ENCODE data around the gene ANKH. TPM values are rescaled to one million over a fixed set of nuclear protein-coding genes. Genes with fewer than 3 reads are reported as not detected.

The ANKH gene
- total RNA-seq, 2 experiments from 2014 or later = 123 to 128 TPM

DNA sequence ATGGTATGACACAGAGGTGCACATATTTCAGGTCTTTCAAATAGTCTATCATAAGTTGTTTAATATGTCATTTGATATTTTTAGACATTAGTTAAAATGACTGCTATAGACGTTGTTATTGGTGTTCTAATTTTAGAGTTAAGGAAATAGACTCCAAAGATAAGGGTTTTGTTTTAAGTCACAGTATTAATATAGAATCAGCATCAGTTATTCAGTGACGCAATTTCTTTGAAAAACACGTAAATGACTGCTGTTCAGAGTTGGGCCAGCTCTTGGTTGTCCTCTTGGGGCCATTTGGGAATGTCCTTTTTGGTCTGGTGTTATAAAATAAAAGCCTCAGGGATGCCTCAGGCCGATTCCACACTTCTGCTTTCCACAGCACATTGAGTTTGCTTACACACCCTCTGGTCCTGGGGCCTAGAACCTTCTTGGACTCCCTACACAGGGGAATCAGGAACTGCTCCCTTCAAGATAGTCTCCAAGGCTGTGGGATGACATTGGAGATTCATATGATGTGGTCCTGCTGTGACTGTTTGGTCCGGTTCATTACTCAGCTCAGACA, 192.7 kb downstream of the ANKH start:
- ChIA-PET CTCF (interaction anchor here (1.0 to 1.4 kb wide), 2 partner anchors 8 to 29 kb away, joined by 3 read pairs; no protein-coding TSS in a partner anchor), POLR2A (interaction anchor here (0.8 kb wide), 1 partner anchor 22 kb away, joined by 3 read pairs; no protein-coding TSS in a partner anchor)
- intact Hi-C loops (cut with micrococcal nuclease) = no loop called here
- H3K9me3 Mint-ChIP-seq = no peaks in the 10 kb centered on the region
- no peaks in the 10 kb centered on the region for H3K27me3 Mint-ChIP-seq
- no peak overlapping the region for H3K4me3 Mint-ChIP-seq
- H3K27ac Mint-ChIP-seq = peak overlapping the region; percentile 61
- DNase-seq = no peak
- peaks cover 51% of the 10 kb centered on the region for H3K4me1 Mint-ChIP-seq (ENCODE audit: low read depth)
- peaks cover 36% of the 10 kb centered on the region for H3K36me3 Mint-ChIP-seq

DNA sequence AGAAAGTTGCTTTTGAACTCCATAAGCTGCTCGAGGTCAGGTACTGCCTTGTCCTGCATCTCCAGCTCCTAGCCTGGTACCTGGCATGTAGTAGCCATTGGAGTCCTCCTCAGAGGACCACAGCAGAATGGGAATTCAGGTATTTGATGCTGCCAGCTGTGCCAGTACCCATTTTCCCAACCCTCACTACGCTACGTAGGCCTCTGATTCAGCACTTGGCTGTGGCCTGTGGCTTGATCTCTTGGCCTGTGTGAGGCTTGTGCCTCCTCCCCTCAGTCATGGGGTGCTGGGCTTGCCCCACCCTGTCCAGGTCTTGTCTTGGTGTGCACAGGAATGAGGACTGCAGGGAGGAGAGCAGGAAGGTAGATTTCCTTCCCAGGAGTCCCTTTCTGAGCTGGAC, 195.3 kb downstream of the ANKH start:
- no peaks in the 10 kb centered on the region for H3K27me3 Mint-ChIP-seq

DNA sequence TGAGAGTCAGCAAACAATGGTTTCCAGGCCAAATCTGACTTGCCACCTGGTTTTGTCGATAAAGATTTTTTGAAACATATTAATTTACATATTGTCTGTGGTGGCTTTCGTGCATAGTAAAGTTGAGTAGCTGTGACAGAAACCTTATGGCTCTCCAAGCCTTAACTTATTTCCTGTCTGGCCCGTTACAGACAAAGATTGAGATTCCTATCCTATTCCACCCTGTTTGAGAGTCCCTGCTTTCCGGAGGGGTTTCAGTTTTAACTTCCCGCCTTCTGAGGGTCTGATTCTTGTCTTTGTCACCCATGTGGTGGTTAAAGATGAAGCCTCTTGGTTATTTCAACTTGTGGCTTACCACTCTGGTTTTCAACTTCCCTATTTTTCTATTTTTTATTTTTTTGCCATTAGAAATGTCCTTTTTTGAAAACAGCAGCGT, 195.7 kb downstream of the ANKH start:
- no peak for DNase-seq
- H3K4me3 Mint-ChIP-seq = peak overlapping the region; percentile 30
- H3K4me1 Mint-ChIP-seq (ENCODE audit: low read depth) = peaks cover 79% of the 10 kb centered on the region
- no peaks in the 10 kb centered on the region for H3K9me3 Mint-ChIP-seq
- ChIA-PET POLR2A (interaction anchor here (0.7 to 3.0 kb wide), 6 partner anchors 8 to 328 kb away, joined by 3 to 12 read pairs (median 4); no protein-coding TSS in a partner anchor), CTCF (interaction anchor here (2.2 to 6.9 kb wide), 3 partner anchors 9 to 27 kb away, joined by 8 to 37 read pairs (median 9); no protein-coding TSS in a partner anchor)
- H3K36me3 Mint-ChIP-seq = peaks cover 21% of the 10 kb centered on the region
- intact Hi-C loops (cut with micrococcal nuclease) = loop anchor here (2.0 kb wide), 1 partner anchor 317 kb away; no protein-coding TSS in a partner anchor
- H3K27ac Mint-ChIP-seq = peak overlapping the region; percentile 89
- no peaks in the 10 kb centered on the region for H3K27me3 Mint-ChIP-seq

More for the DNA sequence above, 195.3 kb downstream of the ANKH start:
- intact Hi-C loops (cut with micrococcal nuclease) = no loop called here
- Mint-ChIP-seq H3K4me3 (peak overlapping the region; percentile 30), H3K27ac (peak overlapping the region; percentile 89), H3K36me3 (peaks cover 24% of the 10 kb centered on the region), H3K4me1 (ENCODE audit: low read depth) (peaks cover 75% of the 10 kb centered on the region), H3K9me3 (no peaks in the 10 kb centered on the region)
- ChIA-PET CTCF (interaction anchor here (0.7 to 6.9 kb wide), 4 partner anchors 9 to 50 kb away, joined by 3 to 37 read pairs (median 8); no protein-coding TSS in a partner anchor), POLR2A (interaction anchor here (0.9 to 3.0 kb wide), 5 partner anchors 8 to 327 kb away, joined by 3 to 12 read pairs (median 3); no protein-coding TSS in a partner anchor)
- DNase-seq = peak; percentile 59

DNA sequence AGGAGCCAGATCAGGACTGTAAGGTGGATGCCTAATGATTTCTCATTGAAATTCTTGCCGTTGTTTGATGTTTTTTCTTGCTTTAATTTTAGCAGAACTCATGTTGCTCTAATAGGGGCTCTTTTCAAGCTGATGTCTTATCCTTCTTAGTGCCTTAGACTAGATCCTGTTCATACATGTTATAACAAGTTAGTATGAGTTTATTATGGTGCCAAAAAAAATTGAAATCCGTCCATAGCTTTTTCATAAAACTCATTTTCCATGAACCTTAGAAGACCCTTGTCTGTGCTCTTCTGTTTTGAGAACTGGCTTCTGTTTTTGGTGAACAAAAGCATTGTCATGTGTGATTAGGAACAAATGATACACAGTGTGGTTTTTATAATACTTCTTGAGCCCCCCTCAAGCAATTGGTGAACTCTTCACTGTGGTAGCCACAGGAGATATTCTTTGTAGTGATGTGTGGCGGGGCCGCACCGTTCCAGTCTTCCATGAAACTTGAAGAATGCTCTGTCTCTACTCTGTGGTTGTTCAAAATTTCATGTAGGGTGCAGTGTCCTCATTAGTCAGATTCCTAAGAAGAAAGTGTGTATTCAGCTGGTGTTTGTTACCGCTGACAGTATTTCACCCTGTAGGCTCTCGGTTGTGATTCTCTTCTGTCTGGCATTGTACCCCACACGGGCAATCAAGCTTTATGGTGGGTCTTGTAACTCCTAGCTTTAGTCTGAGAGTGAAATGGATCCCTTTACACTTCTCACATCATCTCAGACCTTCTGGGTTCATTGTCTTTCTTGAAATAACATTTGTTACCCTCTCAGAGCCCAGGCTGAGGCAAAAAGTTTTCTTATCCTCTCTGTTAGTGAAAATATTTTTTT, 196.4 kb downstream of the ANKH start:
- Mint-ChIP-seq H3K36me3 (peaks cover 16% of the 10 kb centered on the region), H3K27me3 (no peaks in the 10 kb centered on the region), H3K9me3 (no peaks in the 10 kb centered on the region), H3K4me3 (peak overlapping the region; percentile 30), H3K4me1 (ENCODE audit: low read depth) (peaks cover 82% of the 10 kb centered on the region), H3K27ac (peak overlapping the region; percentile 89)
- CTCF ChIA-PET = interaction anchor here (0.6 to 6.9 kb wide), 5 partner anchors 9 to 282 kb away, joined by 4 to 37 read pairs (median 8); no protein-coding TSS in a partner anchor
- intact Hi-C loops (cut with micrococcal nuclease) = loop anchor here (2.0 to 5.0 kb wide), 2 partner anchors 318 to 1942 kb away; partner anchors contain the start of gene RETREG1
- POLR2A ChIA-PET = interaction anchor here (0.7 to 3.0 kb wide), 7 partner anchors 8 to 328 kb away, joined by 3 to 12 read pairs (median 4); no protein-coding TSS in a partner anchor
- DNase-seq = peak; percentile 35

DNA sequence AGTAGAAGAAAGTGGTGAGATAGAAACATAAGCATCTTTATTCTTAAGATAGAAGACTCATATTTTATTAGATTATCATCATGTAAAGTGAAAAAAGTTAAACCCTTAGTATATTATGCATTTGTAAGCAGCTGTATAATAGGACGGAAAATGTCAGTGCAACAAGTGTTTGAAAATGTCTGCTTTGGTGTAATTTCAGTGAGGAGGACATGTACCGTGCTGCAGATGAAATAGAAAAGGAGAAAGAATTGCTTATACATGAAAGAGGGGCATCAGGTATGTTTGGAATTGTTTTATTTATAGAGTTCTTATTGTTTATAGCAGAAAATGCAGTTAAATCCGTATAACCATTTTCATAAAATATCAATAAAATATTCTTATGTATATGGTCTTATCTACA, 198.1 kb downstream of the ANKH start:
- H3K4me1 Mint-ChIP-seq (ENCODE audit: low read depth) = peaks cover 89% of the 10 kb centered on the region
- ChIA-PET POLR2A (interaction anchor here (0.6 kb wide), 1 partner anchor 285 kb away, joined by 3 read pairs; no protein-coding TSS in a partner anchor), CTCF (interaction anchor here (2.6 to 6.9 kb wide), 2 partner anchors 12 to 25 kb away, joined by 7 to 37 read pairs; no protein-coding TSS in a partner anchor)
- DNase-seq = no peak
- H3K27ac Mint-ChIP-seq = peak overlapping the region; percentile 40
- H3K4me3 Mint-ChIP-seq = no peak overlapping the region
- intact Hi-C loops (cut with micrococcal nuclease) = loop anchor here (5.0 kb wide), 1 partner anchor 1944 kb away; the partner anchor contains the start of gene RETREG1
- no peaks in the 10 kb centered on the region for H3K9me3 Mint-ChIP-seq
- peaks cover 14% of the 10 kb centered on the region for H3K36me3 Mint-ChIP-seq
- no peaks in the 10 kb centered on the region for H3K27me3 Mint-ChIP-seq

DNA sequence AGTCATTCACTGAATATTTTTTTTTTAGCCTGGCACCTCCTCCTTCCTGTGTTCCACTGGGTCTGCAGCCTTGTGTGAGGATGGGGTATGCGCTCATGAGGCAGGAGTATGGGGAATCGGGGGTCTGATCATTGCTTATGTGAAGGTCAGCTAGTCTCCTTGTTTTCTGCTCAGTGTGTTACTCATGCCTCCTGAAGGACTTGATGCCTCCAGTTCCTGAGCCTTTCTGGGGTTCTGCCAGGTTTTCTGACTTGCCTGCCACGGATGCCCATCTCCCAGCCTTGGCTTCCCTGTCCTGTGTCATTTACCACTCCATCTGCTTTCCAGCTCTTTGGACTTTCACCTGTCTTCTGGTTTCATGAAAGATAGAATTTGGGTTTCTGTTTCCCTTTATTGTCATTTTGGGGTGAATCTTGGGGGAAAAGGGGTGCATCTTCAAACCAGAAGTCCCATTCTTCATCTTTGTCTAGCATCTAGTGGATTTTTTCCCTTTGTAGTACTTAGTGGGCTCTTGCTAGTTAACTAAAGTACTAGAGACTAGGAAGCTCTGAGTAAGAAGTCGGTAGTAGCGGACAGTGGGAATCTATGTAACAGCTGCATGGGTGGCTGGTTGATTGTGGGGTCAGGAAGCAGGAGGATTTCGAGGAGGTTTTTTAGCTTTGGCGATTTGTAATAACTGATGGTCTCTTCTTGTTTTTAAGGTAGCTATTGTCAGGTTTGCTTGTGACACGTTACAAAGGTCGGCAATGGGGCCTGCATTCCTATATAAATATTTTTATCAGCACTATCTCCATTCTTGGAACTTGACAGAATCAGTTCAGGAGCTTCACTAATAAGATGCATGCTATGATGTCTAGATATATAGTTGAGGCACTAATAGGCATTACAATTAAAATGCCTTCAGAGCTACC, 198.8 kb downstream of the ANKH start:
- peaks cover 89% of the 10 kb centered on the region for H3K4me1 Mint-ChIP-seq (ENCODE audit: low read depth)
- no peaks in the 10 kb centered on the region for H3K9me3 Mint-ChIP-seq
- ChIA-PET POLR2A (interaction anchor here (0.6 kb wide), 2 partner anchors 29 to 285 kb away, joined by 3 to 5 read pairs; no protein-coding TSS in a partner anchor), CTCF (interaction anchor here (0.8 to 6.9 kb wide), 4 partner anchors 13 to 54 kb away, joined by 3 to 37 read pairs (median 6); no protein-coding TSS in a partner anchor)
- H3K36me3 Mint-ChIP-seq = peaks cover 11% of the 10 kb centered on the region
- no peaks in the 10 kb centered on the region for H3K27me3 Mint-ChIP-seq
- no peak overlapping the region for H3K4me3 Mint-ChIP-seq
- intact Hi-C loops (cut with micrococcal nuclease) = loop anchor here (5.0 kb wide), 1 partner anchor 1945 kb away; the partner anchor contains the start of gene RETREG1
- peak overlapping the region; percentile 81 for H3K27ac Mint-ChIP-seq
- DNase-seq = no peak

DNA sequence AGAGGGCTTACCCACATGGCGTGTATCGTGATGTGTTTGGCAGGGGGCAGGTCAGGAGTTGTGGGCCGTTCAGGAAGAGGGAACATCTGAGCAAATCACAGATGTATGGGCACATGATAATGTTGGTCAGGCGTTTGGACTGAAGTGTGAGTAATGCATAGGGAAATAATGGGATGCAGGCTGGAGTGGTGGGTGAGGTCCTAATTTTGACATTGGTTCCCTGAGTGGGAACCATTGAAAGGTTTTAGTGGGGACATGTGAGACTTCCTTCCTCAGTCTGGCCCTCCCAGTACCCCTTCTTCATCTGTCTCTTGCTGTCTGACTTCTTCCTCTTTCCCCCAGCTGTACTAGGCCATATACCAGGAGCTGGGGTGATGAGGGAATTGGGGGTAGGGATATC, 199.5 kb downstream of the ANKH start:
- POLR2A ChIA-PET = interaction anchor here (0.6 kb wide), 1 partner anchor 30 kb away, joined by 5 read pairs; no protein-coding TSS in a partner anchor
- intact Hi-C loops (cut with micrococcal nuclease) = loop anchor here (5.0 kb wide), 1 partner anchor 1945 kb away; the partner anchor contains the start of gene RETREG1
- Mint-ChIP-seq H3K36me3 (peaks cover 7% of the 10 kb centered on the region), H3K27ac (peak overlapping the region; percentile 81), H3K4me1 (ENCODE audit: low read depth) (peaks cover 91% of the 10 kb centered on the region), H3K27me3 (no peaks in the 10 kb centered on the region), H3K9me3 (no peaks in the 10 kb centered on the region), H3K4me3 (peak overlapping the region; percentile 58)
- DNase-seq = no peak
- CTCF ChIA-PET = interaction anchor here (0.8 to 6.9 kb wide), 3 partner anchors 13 to 33 kb away, joined by 5 to 37 read pairs (median 7); no protein-coding TSS in a partner anchor

DNA sequence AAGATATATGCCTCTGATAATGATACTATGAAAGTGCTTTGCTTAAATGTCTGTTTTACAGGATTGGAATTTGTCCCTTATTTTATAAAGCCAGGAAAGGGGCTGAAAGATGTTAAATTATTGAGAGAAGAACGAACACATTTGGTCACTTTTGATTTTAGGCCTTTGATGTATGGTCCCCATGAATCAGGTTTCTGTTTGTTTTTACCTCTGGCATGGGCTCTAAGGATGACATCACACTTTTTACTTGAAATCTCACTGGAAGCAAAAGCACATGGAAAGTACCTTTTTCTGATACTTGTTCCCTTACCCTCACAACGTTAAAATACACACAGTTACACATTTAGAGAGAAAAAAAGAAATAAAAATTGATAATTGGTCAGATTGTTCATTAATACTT, 200.2 kb downstream of the ANKH start:
- H3K4me1 Mint-ChIP-seq (ENCODE audit: low read depth) = peaks cover 94% of the 10 kb centered on the region
- CTCF ChIA-PET = interaction anchor here (2.6 to 6.9 kb wide), 2 partner anchors 14 to 23 kb away, joined by 7 to 37 read pairs; no protein-coding TSS in a partner anchor
- no peaks in the 10 kb centered on the region for H3K27me3 Mint-ChIP-seq
- DNase-seq = no peak
- H3K4me3 Mint-ChIP-seq = peak overlapping the region; percentile 58
- peaks cover 12% of the 10 kb centered on the region for H3K36me3 Mint-ChIP-seq
- intact Hi-C loops (cut with micrococcal nuclease) = loop anchor here (1.0 to 5.0 kb wide), 5 partner anchors 9 to 1946 kb away; partner anchors contain the start of gene RETREG1
- no peaks in the 10 kb centered on the region for H3K9me3 Mint-ChIP-seq
- H3K27ac Mint-ChIP-seq = peak overlapping the region; percentile 81
- POLR2A ChIA-PET = no interaction called here

DNA sequence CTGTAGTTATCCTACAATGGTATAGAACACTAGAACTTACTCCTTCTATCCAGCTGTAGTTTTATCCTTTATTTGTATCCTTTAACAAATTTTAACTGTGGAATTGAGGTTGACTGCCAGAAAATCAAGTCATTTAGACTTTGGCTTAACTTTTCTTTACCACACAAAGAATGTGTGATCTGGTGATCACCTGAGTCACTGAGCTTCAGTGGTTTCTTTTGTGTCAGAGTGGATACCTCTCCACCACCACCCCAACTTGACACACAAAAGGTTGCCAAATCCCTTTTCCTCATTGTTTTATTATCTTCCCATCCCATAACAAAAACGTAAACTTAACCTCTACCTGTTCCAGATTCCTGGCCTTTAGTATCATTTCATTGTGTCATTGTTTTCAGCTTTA, 201.6 kb downstream of the ANKH start:
- H3K27me3 Mint-ChIP-seq = no peaks in the 10 kb centered on the region
- H3K4me1 Mint-ChIP-seq (ENCODE audit: low read depth) = peaks cover 84% of the 10 kb centered on the region
- CTCF ChIA-PET = interaction anchor here (1.4 to 1.8 kb wide), 3 partner anchors 21 to 334 kb away, joined by 3 to 8 read pairs (median 5); no protein-coding TSS in a partner anchor
- POLR2A ChIA-PET = interaction anchor here (0.6 kb wide), 1 partner anchor 253 kb away, joined by 3 read pairs; no protein-coding TSS in a partner anchor
- intact Hi-C loops (cut with micrococcal nuclease) = loop anchor here (2.0 to 5.0 kb wide), 4 partner anchors 257 to 1947 kb away; partner anchors contain the start of genes RETREG1, TRIO and ZNF622
- no peak overlapping the region for H3K4me3 Mint-ChIP-seq
- no peak for DNase-seq
- H3K9me3 Mint-ChIP-seq = no peaks in the 10 kb centered on the region
- H3K36me3 Mint-ChIP-seq = peaks cover 19% of the 10 kb centered on the region
- peak overlapping the region; percentile 70 for H3K27ac Mint-ChIP-seq

DNA sequence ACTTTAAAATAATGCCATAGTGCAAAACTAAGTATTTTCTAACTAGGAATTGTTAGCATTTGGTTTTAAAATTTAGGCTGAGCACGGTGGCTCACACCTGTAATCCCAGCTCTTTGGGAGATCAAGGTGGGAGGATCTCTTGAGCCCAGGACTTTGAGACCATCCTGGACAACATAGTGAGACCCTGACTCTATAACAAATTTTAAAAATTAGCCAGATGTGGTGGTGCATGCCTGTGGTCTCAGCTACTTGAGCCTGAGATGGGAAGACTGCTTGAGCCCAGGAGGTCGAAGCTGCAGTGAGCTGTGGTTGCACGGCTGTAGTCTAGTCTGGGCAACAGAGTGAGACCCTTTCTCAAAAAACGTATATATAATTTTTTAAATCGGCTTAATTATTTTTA, 202.2 kb downstream of the ANKH start:
- H3K27ac Mint-ChIP-seq = no peak overlapping the region
- no peaks in the 10 kb centered on the region for H3K9me3 Mint-ChIP-seq
- H3K27me3 Mint-ChIP-seq = no peaks in the 10 kb centered on the region
- peaks cover 79% of the 10 kb centered on the region for H3K4me1 Mint-ChIP-seq (ENCODE audit: low read depth)
- no peak for DNase-seq
- POLR2A ChIA-PET = interaction anchor here (0.6 kb wide), 1 partner anchor 253 kb away, joined by 3 read pairs; no protein-coding TSS in a partner anchor
- CTCF ChIA-PET = interaction anchor here (1.4 to 1.8 kb wide), 2 partner anchors 21 to 334 kb away, joined by 5 to 8 read pairs; no protein-coding TSS in a partner anchor
- intact Hi-C loops (cut with micrococcal nuclease) = loop anchor here (5.0 kb wide), 2 partner anchors 527 to 1798 kb away; partner anchors contain the start of genes TRIO and ZNF622
- peaks cover 18% of the 10 kb centered on the region for H3K36me3 Mint-ChIP-seq
- H3K4me3 Mint-ChIP-seq = no peak overlapping the region

Data from activated CD4-positive, alpha-beta memory T cell treated with anti-CD3 and anti-CD28 coated beads for 36 hours (primary cell).